DMS53 treated with DMSO at 0.1 percent for 48 hours (cell line): ENCODE measurements around the gene SYNPR.

Source experiments
- DNase-seq: peaks from one replicate; lab custom pipeline; 2025; ENCODE audit not compliant: unreplicated experiment; lab: John Stamatoyannopoulos, UW

SYNPR gene

DNA sequence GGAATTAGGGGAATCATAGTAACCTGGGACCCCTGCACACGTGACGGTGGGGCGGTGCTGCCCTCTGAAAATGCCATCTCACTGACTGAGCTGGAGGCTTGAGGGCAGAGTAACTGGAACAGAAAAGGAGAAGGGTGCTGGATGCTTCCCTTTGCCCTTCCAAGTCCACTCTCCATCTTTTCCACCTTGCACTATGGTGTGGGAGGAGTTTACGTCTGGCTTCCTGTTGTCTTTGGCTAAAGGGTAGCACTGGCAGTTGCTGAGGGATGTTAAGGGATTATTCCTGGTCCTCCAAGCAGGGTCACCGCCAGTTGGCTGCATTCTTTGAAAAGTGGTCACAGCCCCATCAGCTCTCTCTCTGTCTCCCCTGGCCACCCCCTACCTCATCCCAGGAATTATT lies 245.0 kb downstream of the SYNPR start:
- DNase-seq: no peak

DNA sequence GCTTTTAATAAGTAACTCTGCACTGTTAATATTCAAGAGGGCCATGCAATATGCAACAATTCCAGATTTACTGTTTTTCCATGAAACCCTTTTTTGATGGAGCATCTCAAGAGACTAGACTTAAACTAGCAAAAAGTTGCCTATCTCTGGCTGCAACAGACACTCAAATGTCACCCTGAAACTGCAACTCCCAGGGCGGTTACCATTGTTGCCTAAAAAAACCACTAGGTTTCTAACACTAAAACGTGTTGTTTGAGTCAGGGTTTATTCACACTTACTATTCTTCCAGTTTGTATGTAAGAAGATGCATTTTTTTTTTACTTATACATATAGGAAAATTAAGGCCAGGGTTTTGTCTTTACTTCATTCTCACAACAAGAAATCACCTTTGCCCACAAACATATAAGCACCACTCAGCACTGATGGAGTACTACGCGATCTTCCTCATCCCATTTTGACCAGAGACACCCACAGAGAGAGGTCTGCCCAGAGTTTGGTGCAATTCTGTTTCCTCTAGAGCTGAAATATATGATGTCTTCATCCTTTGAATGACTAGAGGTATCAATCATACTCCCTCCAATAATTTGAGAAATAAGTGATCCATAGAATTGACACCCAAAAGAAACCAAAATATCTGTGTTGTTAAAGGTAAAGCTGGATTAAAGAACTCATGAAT lies 250.4 kb downstream of the SYNPR start:
- no peak for DNase-seq

- no peak for DNase-seq
Measured at GRCh38 chr3:63532521-63532920, 254.4 kb downstream of the SYNPR start.

DNA sequence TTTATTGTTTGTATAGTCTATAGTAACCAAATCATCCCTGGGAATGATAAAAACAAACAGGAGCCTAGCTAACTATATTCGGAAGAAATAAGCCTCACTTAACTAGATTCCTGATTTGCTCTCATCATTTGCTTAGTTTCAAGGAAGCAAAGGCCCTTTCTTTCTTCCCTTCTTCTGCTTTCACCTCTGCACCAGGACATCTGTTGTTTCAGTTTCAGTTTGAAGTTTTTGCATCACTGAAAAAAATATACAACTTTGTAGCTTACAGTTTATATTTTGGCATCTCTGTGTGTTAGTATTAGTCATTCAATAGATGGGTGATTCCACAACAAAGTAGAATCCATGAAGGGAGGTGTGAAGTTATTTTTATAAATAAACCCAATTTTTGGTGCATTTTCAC lies 260.8 kb downstream of the SYNPR start:
- DNase-seq: no peak

DNA sequence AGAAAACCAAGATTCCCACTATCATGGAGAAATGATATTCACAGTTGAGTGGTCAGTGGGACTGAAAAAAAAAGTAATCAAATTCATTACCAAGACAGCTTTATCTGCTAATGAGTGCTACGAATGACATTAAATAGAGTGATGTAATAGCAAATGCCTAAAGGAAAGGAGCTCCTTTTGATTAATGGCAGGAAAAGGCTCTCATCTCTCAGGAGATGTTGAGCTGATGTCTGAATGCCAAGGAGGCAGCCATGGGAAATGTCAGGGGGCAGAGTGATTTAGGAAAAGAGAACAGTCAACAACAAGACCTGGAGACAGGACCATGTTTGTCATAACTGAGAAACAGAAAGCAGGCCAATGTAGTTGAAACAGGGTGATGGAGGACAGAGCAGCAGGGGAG lies 277.7 kb downstream of the SYNPR start:
- DNase-seq: no peak

DNA sequence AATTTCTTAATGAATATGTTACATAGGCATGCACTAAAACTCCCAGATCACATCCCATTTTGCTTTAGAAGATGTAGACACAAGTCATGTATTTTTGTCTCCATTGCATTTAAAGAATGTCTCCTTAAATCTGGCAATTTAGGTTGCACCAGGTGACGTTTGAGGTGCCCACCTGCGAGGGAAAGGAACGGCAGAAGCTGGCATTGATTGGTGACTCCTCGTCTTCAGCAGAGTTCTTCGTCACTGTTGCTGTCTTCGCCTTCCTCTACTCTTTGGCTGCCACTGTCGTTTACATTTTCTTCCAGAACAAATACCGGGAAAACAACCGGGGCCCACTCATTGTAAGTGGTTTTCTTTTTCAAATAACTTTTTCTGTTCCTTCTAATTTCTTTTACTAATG lies 278.3 kb downstream of the SYNPR start:
- no peak for DNase-seq

DNA sequence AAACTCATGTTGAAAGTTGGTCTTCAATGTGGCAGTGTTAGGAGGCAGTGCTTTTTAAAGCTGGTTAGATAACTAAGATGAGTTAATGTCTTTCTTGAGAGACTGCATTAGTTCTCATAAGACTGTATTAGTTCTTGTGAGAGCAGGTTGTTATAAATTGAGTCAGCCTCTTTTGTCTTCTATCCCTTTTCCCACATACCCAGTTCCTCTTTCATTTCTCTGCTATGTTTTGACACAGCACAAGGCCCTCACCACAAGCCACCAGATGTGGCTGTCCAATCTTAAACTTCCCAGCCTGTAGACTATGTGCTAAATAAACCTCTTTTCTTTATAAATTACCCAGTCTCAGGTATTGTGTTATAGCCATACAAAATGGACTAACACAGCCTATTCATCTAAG lies 279.8 kb downstream of the SYNPR start:
- no peak for DNase-seq

- DNase-seq: no peak
Measured at GRCh38 chr3:63559884-63560283, 281.8 kb downstream of the SYNPR start.

DNA sequence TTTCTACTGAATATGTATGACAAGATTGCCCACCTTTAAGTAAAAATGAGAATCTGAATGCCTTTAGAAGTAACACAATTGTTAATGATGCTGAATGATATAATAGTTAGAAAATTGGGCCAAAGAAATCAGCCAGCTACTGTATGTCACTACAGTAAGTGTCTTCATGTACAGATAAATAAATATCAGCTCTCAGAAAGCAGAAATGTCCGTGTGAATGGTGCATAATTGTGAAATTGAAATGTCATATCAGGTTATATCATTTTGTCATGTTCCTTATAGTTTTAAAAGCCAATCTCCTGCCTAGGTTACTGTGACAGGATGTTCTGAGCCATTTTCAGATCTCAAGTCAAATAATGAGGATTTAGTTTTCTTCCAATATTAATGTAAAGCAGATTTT lies 283.8 kb downstream of the SYNPR start:
- no peak for DNase-seq

DNA sequence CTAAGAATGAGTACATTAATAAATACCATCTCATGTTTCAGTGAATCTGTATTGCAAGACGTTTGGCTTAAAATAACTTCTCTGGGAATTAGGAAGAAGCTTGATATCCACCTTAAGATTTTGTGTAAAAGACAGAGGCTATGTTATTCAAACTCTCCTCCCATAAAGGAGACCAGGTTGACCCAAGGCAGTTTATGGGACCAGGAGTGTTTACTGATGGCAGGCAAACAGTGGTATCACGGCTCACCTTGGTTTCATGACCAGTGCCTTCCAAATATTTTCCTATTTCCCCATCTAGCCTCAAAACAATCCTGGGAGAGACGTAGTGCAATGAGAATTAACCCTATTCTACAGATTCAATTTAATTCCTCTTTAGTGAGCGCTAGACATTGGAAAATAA lies 284.2 kb downstream of the SYNPR start:
- DNase-seq: no peak

- DNase-seq: no peak
Measured at GRCh38 chr3:63563572-63563971, 285.5 kb downstream of the SYNPR start.

GRCh38 chr3:63565220-63565619 lies 287.1 kb downstream of the SYNPR start:
- no peak for DNase-seq

DNA sequence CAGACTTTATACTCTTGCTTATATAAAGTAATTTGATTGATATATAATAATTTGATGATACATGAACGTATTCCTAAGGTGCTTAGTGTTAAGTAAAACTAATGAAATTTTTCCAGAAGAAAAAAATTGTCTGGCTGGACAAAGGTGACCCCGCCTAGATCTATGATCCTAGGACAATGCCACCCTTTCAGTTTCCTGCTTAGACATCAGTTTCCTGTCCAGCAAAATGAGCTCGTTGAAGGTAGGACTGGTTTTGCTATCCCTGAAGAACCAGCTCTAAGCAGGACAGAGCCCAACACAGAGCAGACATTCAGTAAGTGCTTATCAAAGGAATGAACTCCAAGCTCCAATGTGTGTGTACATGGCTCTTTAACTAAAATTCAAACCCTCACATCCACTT lies 293.6 kb downstream of the SYNPR start:
- no peak for DNase-seq

GRCh38 chr3:63576846-63577245 lies 298.7 kb downstream of the SYNPR start:
- DNase-seq: peak; percentile 82

DNA sequence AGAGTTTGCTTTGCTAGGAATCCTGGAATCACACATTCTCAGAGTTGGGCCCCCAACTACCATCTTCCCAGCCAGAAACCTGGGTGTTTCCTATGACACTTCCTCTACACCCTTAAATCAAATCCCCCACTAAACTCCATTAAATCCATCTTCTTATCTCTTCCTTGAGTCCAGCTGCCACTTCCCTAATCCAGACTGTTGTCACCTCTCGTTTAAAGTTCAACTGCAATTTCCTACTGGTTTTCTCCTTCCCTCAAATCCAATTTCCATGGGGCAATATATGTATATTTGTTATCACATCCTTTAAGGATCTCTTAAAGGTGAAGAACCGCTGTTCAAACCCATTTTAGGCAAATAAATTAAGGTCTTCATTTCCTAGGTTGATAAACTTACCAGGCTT lies 300.8 kb downstream of the SYNPR start:
- no peak for DNase-seq

- DNase-seq: no peak
Measured at GRCh38 chr3:63580151-63580550, 302.0 kb downstream of the SYNPR start.

GRCh38 chr3:63582943-63583500 lies 304.9 kb downstream of the SYNPR start:
- DNase-seq: no peak

DNA sequence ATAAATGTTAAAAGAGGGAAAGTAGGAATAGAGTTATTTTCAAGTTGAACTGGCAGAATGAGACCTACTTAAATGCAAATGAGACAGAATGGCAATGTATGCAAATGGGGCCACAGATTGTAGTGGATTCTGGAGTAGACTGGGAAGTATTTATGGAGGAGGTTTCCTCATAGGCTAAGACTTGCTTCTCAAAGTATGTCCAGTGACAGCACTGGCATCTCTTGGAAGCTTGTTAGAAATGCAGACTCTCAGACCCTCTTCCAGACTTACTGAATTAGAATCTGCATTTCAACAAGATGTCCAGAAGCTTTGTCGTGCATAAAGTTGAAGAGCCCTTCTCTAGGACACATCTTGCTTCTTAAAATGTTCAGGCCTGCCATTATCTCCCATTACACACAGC lies 306.6 kb downstream of the SYNPR start:
- DNase-seq: no peak

DNA sequence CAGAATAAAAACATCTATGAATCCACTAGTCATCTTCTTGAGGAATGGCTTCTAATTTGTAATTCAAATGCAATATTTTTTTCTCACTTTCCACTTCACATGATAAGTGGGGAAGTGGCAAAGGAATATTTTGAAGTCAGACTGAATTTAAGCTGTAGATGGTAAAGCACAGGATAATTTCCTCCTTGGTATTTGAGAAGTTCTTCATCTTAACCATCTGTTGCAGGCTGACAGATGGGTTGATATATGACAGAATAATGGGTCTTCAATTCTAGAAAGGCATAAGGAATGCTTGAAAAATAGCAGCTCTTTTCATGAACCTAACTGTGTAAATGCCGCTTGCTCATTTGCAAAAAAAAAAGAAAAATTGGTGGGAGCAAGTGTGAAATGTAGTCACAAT lies 307.8 kb downstream of the SYNPR start:
- no peak for DNase-seq

- no peak for DNase-seq
Measured at GRCh38 chr3:63588895-63589294, 310.8 kb downstream of the SYNPR start.

GRCh38 chr3:63593779-63594178 lies 315.7 kb downstream of the SYNPR start:
- no peak for DNase-seq

GRCh38 chr3:63595221-63595620 lies 317.1 kb downstream of the SYNPR start:
- DNase-seq: no peak

DNA sequence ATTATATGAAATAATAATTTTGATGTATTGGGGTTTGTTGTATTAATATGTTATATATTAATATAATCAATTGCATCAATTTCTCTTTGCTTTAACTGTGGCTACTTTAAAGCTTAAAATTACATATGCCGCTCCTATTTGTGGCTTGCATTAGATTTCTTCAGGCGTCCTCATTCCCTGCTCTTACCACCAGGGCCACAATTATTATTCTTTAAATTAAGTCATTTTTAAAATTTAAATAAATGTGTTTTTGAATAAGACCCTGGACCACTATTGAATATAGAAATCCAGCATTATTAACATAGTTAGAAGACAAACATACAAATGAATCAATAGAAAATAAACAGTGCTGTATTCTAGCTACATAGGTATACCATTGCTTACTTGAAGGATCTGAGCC lies 318.9 kb downstream of the SYNPR start:
- DNase-seq: no peak
